ENCODE measurements around the gene KIF5C.

DNA sequence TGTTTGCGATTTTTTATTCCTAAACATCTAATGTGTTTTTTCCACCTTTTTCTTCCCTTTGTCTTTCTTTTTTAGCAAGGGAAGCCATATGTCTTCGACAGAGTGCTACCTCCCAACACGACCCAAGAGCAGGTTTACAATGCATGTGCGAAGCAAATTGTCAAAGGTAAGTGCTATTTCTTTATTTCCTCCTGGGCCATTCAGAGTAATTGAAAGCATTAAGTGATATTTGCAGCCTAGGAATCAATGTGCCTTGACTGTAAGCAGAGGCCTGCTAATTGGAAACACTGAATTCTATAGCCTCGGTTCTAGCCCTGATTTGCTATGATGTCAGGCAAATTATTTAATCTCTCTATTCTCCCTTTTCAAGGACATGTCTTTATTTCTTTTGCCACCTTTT, 47.0 kb downstream of the KIF5C start:
- TF ChIP-seq CTCF (optimal IDR thresholded peaks at IDR 0.05 in 1 of 3, IDR thresholded peaks at IDR 0.05 in 1 of 3, conservative IDR thresholded peaks at IDR 0.05 in 1 of 3; ENCODE audit: extremely low read depth in 1 of 3, insufficient read depth in 2 of 3, low read length in 3 of 3) (no peak), EZH2 (IDR thresholded peaks at IDR 0.05; ENCODE audit: low read length) (no peak)
